Left lung (tissue), 10 donors: ENCODE data around the gene TNS3. TPM values are rescaled to one million over a fixed set of nuclear protein-coding genes. Genes with fewer than 3 reads are reported as not detected.
A peak's percentile ranks its signal among the peaks of the same experiment; 100 is the strongest.

Experiments used
- ATAC-seq: fragments of 200-7000 bp; cut with Tn5 transposase; one replicate; pipeline ENCODE4 v1.9.1; 2020; ENCODE audit warnings: moderate library complexity
- DNase-seq, 4 donors: peaks; one replicate each; pipeline ENCODE4 v3.0.0-alpha.2; 2013 to 2020
- H3K27ac ChIP-seq, 2 donors: fragments of 200-600 bp; sonication (generic) in 1 of 2; one replicate each; pipeline versions ENCODE4 v1.5.0 to v1.8.0; 2020 to 2021
- H3K27me3 ChIP-seq, 2 donors: fragments of 200-600 bp; sonication (generic) in 1 of 2; one replicate each; pipeline versions ENCODE4 v1.5.0 to v1.8.0; 2020 to 2021
- H3K36me3 ChIP-seq, 2 donors: fragments of 200-600 bp; sonication (generic) in 1 of 2; one replicate each; pipeline versions ENCODE4 v1.5.0 to v1.8.0; 2020 to 2021
- H3K4me1 ChIP-seq, 2 donors: fragments of 200-600 bp; one replicate each; pipeline ENCODE4 v1.8.0; 2021
- H3K4me3 ChIP-seq, 2 donors: fragments of 200-600 bp; sonication (generic) in 1 of 2; one replicate each; pipeline versions ENCODE4 v1.5.0 to v1.8.0; 2020 to 2021; ENCODE audit warnings: mild to moderate bottlenecking in 1 of 2
- H3K9me3 ChIP-seq, 2 donors: fragments of 200-600 bp; sonication (generic) in 1 of 2; one replicate each; pipeline versions ENCODE4 v1.5.0 to v1.8.0; 2020 to 2021
- intact Hi-C, 2 donors: fragments of 100-400 bp; cut with DNase I; formaldehyde crosslinking; loops; one replicate each; pipeline versions ENCODE4 v1.11.2 to v1.14.2; 2022
- polyA plus RNA-seq, 6 donors: library from polyadenylated mRNA; unstranded; fragments of 120-200 nt; gene quantifications; one replicate each; pipeline ENCODE4 v1.2.1, GENCODE V29; 2013; ENCODE audit not compliant: insufficient read length in 6 of 6
- total RNA-seq, 2 donors: library from RNA; stranded (reverse); fragmentation: NEBNext Ultra II Directional; extraction: Animal tissue kit (Norgen Biotek cat#: 25700); gene quantifications; one replicate each; pipeline ENCODE4 v1.2.1, GENCODE V29; 2021
- TF ChIP-seq, protein P1 (sequence below), 2 donors: fragments of 200-600 bp; sonication (generic) in 1 of 2; IDR thresholded peaks; one replicate each; pipeline versions ENCODE4 v1.5.0 to v1.8.0; 2021; ENCODE audit warnings: antibody characterized with exemption in 2 of 2
- donor health status: DM: no; HTN: yes; CAD: no.
- donor health status: DM: no; HTN: no; CAD: no.

Gene TNS3
- total and polyA plus RNA-seq, 8 donors, result 86.3 to 151 (median 97.8) TPM

- Histone ChIP-seq H3K4me3 (no peak overlapping the region), H3K9me3 (no peaks in the 10 kb centered on the region), H3K27me3 (no peaks in the 10 kb centered on the region), H3K36me3 (peaks cover 0 to 76% of the 10 kb centered on the region in 2 donors), H3K4me1 (peaks cover 0 to 3% of the 10 kb centered on the region in 2 donors), H3K27ac (no peak overlapping the region)
- intact Hi-C loops, result no loop called here
- ATAC-seq (no peak), DNase-seq (no peak)
- TF ChIP-seq, protein P1, sequence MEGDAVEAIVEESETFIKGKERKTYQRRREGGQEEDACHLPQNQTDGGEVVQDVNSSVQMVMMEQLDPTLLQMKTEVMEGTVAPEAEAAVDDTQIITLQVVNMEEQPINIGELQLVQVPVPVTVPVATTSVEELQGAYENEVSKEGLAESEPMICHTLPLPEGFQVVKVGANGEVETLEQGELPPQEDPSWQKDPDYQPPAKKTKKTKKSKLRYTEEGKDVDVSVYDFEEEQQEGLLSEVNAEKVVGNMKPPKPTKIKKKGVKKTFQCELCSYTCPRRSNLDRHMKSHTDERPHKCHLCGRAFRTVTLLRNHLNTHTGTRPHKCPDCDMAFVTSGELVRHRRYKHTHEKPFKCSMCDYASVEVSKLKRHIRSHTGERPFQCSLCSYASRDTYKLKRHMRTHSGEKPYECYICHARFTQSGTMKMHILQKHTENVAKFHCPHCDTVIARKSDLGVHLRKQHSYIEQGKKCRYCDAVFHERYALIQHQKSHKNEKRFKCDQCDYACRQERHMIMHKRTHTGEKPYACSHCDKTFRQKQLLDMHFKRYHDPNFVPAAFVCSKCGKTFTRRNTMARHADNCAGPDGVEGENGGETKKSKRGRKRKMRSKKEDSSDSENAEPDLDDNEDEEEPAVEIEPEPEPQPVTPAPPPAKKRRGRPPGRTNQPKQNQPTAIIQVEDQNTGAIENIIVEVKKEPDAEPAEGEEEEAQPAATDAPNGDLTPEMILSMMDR (IDR thresholded peaks at IDR 0.05), result no peak
These were observed 192.6 kb downstream of the TNS3 start for GRCh38 chr7:47389171-47389922.

DNA sequence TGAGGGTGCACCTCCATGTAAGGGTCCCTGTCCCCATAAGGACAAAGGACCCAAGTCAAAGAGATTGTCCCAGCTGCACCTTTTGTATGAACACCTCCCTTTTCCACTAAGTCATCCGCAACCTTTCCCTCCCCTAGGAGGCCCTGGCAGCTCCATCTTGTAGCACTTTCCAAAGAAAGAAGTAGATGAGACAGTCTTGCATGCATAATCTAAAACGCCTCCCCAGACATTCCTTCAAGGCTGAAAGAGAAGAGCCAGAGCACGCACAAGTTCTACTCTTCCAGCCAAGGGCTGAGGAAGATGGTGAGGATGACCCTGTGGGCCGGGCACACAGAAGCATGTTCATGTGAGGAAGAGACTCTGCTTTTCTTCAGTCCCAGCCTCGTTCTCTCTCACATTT is 194.4 kb downstream of the TNS3 start:
- intact Hi-C loops, result no loop called here
- no peak for DNase-seq

DNA sequence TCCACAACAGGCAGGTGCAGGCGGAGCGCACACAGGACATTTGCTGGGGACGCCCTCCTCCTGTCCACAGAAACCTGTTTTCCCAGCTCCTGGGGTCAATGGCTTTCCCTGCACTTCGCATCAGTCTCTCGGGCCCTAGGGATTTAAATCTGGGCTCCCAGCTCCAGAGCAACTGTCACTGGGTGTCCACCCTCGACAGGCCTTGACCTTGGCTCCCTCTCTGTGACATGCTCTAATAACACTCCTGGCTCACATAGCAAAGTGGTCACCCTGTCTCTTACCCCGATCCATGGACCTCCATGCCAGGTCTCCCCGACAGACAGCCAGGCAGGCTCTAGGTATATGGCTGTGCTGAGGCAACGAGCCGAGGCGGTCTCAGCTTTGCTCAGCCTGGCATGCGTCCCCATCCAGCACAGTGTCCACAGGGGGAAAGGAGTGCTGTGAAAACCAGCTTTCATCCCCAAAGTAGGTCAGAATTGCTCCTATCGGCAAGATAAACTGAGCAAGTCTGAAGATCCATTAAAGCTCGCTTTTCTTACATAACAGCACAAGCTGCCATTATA is 195.6 kb downstream of the TNS3 start:
- Histone ChIP-seq H3K27me3 (no peaks in the 10 kb centered on the region), H3K9me3 (no peaks in the 10 kb centered on the region), H3K4me3 (no peak overlapping the region), H3K27ac (no peak overlapping the region), H3K4me1 (peaks cover 0 to 2% of the 10 kb centered on the region in 2 donors), H3K36me3 (peaks cover 0 to 46% of the 10 kb centered on the region in 2 donors)
- intact Hi-C loops, result no loop called here
- ATAC-seq, result no peak
- no peak for DNase-seq
- TF ChIP-seq, protein P1 (IDR thresholded peaks at IDR 0.05), result no peak

More for the DNA sequence above, 194.4 kb downstream of the TNS3 start:
- H3K27ac ChIP-seq, result no peak overlapping the region
- H3K4me1 ChIP-seq, result peaks cover 0 to 3% of the 10 kb centered on the region in 2 donors
- H3K4me3 ChIP-seq, result no peak overlapping the region
- no peak for ATAC-seq
- no peaks in the 10 kb centered on the region for H3K9me3 ChIP-seq
- TF ChIP-seq, protein P1 (IDR thresholded peaks at IDR 0.05), result no peak
- H3K27me3 ChIP-seq, result no peaks in the 10 kb centered on the region
- H3K36me3 ChIP-seq, result peaks cover 0 to 58% of the 10 kb centered on the region in 2 donors

DNA sequence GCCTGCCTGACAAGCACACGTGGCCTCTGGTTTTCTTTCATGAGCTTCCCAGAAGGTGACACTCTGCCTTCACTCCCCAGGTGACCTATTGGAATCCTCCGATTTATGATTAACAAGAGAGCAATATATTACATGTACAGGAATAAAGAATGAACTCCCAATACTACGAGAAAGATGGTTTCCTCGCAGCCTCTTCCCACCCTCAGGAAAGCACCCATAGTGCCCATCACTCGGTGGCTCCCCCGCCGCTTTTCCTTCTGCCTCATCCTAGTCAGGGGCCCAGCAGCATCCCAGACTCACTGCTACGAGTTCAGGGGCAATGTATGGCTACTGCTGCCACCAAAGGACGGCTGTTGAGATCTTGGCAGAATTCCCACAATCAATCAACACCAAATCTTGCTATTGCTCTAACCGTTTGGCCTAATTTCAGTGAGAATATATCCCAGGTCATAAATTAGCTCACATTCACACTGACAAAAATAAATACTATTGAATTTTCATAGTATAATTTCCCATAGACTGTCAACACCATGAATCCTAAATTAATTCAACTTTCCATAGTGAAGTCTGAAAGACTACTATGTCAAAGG is 196.3 kb downstream of the TNS3 start:
- peaks cover 3 to 6% of the 10 kb centered on the region in 2 donors for H3K4me1 ChIP-seq
- DNase-seq (peak in 1 of 4 donors; percentile 21), ATAC-seq (no peak)
- TF ChIP-seq, protein P1 (IDR thresholded peaks at IDR 0.05), result no peak
- no peaks in the 10 kb centered on the region for H3K27me3 ChIP-seq
- intact Hi-C loops, result no loop called here
- H3K36me3 ChIP-seq, result peaks cover 0 to 39% of the 10 kb centered on the region in 2 donors
- H3K9me3 ChIP-seq, result no peaks in the 10 kb centered on the region
- no peak overlapping the region for H3K27ac ChIP-seq
- no peak overlapping the region for H3K4me3 ChIP-seq
